ENCODE results near the gene WDR26. TPM values are rescaled to one million over a fixed set of nuclear protein-coding genes. Genes with fewer than 3 reads are reported as not detected.

Gene WDR26
- total RNA-seq, 1 donor from 2014 or later = 62.4 TPM

Small RNA genes within 50 kb of the gene (microRNA-seq; reads per million reads assigned to microRNA genes)
- gene MIR4742 = not detected

Small RNA genes within 50 kb of the gene (small RNA-seq; reads per million reads assigned to genes)
- not detected for gene MIR4742

Other genes starting within 250 kb of the WDR26 start
- 48.7 and 101 TPM in 2 replicates for gene NVL, start 104.6 kb downstream of the WDR26 start, total RNA-seq (ENCODE audit: low replicate concordance)
- gene CNIH4, start 77.9 kb downstream of the WDR26 start, total RNA-seq (ENCODE audit: low replicate concordance) = 56.5 and 91.8 TPM in 2 replicates
- 2.0 and 2.5 TPM in 2 replicates for gene CNIH3, start 181.5 kb upstream of the WDR26 start, total RNA-seq (ENCODE audit: low replicate concordance)

Measured in neural progenitor cell (in vitro differentiated cells).